HG03103 (cell line): ENCODE measurements around the gene OR5B21.

ENCODE experiments used
- ATAC-seq: cut with Tn5 transposase; IDR thresholded peaks from one replicate; pipeline ENCODE4 v1.9.1; 2021; ENCODE audit warnings: low read depth; ENCODE audit not compliant: unreplicated experiment

Gene OR5B21

GRCh38 chr11:58494101-58494500 is 13.8 kb downstream of the OR5B21 start:
- no peak for ATAC-seq

- ATAC-seq, result no peak
Measured at GRCh38 chr11:58493676-58494075, 14.2 kb downstream of the OR5B21 start.

DNA sequence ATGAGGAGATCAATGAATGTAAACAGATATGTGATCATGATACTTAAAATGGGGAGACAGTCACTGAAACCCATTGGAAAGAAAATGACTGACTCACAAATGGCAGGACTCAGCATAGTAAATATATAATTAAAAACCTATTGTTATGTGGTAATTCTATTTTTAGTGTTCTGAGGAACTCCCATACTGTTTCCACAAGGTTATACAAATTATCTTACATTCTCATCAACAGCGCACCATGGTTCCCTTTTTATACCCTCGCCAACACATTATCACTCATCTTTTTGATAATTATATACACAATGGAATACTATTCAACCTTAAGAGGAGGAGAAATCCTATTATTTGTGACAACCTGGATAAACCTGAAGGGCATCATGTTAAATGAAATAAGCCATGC is 17.1 kb downstream of the OR5B21 start:
- no peak for ATAC-seq

- no peak for ATAC-seq
Measured at GRCh38 chr11:58487170-58487569, 20.7 kb downstream of the OR5B21 start.

- no peak for ATAC-seq
Measured at GRCh38 chr11:58485961-58486360, 21.9 kb downstream of the OR5B21 start.

DNA sequence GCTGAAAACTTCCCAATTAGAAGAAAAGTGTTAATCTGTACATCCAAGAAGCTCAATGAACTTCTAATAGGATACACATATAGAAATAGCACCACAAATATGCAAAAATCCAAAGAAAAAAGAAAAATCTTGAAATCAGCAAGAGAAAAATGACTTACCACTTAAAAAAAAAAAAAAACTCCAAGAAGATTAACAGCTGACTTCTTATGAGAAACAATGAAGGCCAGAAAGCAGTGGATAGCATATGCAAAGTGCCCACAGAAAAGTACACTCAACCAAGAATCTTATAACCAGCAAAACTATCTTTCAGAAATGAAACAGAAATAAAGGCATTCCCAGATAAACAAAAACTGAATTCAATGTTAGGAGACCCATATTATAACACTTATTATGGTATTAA is 36.0 kb downstream of the OR5B21 start:
- ATAC-seq, result no peak

DNA sequence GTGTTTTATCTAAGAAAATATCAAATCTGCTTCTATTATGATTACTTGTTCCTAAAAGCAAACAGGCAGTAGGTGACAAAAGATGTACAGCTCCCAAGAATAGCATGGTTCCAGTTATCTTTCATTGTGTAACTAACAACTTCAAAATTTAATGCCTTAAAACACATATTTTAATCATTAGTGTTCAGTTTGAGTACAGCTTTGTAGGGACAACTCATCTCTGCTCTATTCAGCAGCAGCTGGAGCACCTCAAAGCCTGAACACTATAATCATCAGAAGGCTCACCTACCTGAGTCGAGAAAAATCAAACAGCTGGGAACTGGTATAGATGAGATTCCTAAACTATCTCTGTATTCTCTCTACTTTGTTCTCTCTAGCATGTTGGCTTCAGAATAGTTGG is 41.6 kb downstream of the OR5B21 start:
- no peak for ATAC-seq

GRCh38 chr11:58465690-58466089 is 42.2 kb downstream of the OR5B21 start:
- ATAC-seq, result no peak
